Endothelial cell of umbilical vein (primary cell): ENCODE data around the gene LRRN4CL. TPM values are rescaled to one million over a fixed set of nuclear protein-coding genes. Genes with fewer than 3 reads are reported as not detected.

Experiments used
- BruUV-seq: library from RNA; stranded (reverse); fragments of 400-500 nt; replicated peaks from 2 replicates; lab custom pipeline; 2021; lab: Mats Ljungman, UMichigan
- CTCF ChIA-PET: fragments of 300-600, 350-600 bp; sonication (Branson Sonifier 250); formaldehyde crosslinking; loops from one replicate; lab custom pipeline; 2021; ENCODE audit warnings: antibody characterized with exemption, inconsistent platforms; lab: Charles Lee
- POLR2A ChIA-PET: fragments of 300-600, 350-600 bp; sonication (Branson Sonifier 250); formaldehyde crosslinking; loops from one replicate; lab custom pipeline; 2021; ENCODE audit warnings: antibody characterized with exemption, inconsistent platforms; lab: Charles Lee
- DNase-seq: peaks from one replicate; pipeline ENCODE4 v3.0.0-alpha.2; 2011; ENCODE audit warnings: low read depth, low spot score
- FAIRE-seq: peaks from 2 replicates; lab custom pipeline; 2011; peaks lifted over from hg19 to GRCh38; lab: Jason Lieb, UNC
- H2AFZ ChIP-seq: 2 replicates; pipeline ENCODE4 v1.6.0; 2012; ENCODE audit warnings: low read depth, low read length, control low read depth, inconsistent platforms
- H3K27ac ChIP-seq: 2 replicates; pipeline ENCODE4 v1.5.1; 2011; ENCODE audit warnings: low read depth, mild to moderate bottlenecking, control low read depth, low read length, moderate library complexity; ENCODE audit not compliant: insufficient read depth
- H3K27me3 ChIP-seq, 2 experiments: 2 replicates each; pipeline versions ENCODE4 v1.6.0 to v1.6.1; 2011; ENCODE audit warnings: low read length in 2 of 2, mixed read lengths in 1 of 2; ENCODE audit not compliant: control insufficient read depth in 2 of 2, insufficient read depth in 2 of 2
- H3K36me3 ChIP-seq, 2 experiments: 2 replicates in 1 of 2; 3 replicates in 1 of 2; pipeline ENCODE4 v1.5.1; 2011; ENCODE audit warnings: low read length in 2 of 2, mild to moderate bottlenecking in 1 of 2, moderate library complexity in 1 of 2; ENCODE audit not compliant: control insufficient read depth in 2 of 2, insufficient read depth in 2 of 2; ENCODE audit errors: extremely low read depth in 1 of 2
- H3K4me1 ChIP-seq: 3 replicates; pipeline ENCODE4 v1.5.1; 2011; ENCODE audit warnings: mild to moderate bottlenecking, low read length; ENCODE audit not compliant: control insufficient read depth, insufficient read depth; ENCODE audit errors: extremely low read depth
- H3K4me2 ChIP-seq: 2 replicates; pipeline ENCODE4 v1.6.1; 2011; ENCODE audit warnings: low read length, control low read depth, mixed read lengths; ENCODE audit not compliant: insufficient read depth
- H3K4me3 ChIP-seq, 3 experiments: fragments of 200-600 bp in 1 of 3; sonication (generic), shearing (Covaris generic) in 1 of 3; replicated peaks in 1 of 3; 2 replicates each; pipeline ENCODE4 v1.5.1; 2011 to 2016; ENCODE audit warnings: control low read depth in 3 of 3, low read length in 3 of 3, mild to moderate bottlenecking in 2 of 3, inconsistent platforms in 1 of 3, low read depth in 1 of 3, moderate library complexity in 1 of 3; ENCODE audit not compliant: insufficient read depth in 1 of 3
- H3K79me2 ChIP-seq: 2 replicates; pipeline ENCODE4 v1.6.0; 2012; ENCODE audit warnings: low read length, inconsistent platforms; ENCODE audit not compliant: control insufficient read depth, insufficient read depth
- H3K9ac ChIP-seq: replicated peaks from 2 replicates; pipeline ENCODE3; 2011; ENCODE audit warnings: low read length, control low read depth; ENCODE audit not compliant: insufficient read depth; ENCODE audit errors: extremely low read depth
- H3K9me1 ChIP-seq: replicated peaks from 3 replicates; pipeline ENCODE4 v1.6.0; 2011; ENCODE audit warnings: mild to moderate bottlenecking, low read length; ENCODE audit not compliant: control insufficient read depth, insufficient read depth; ENCODE audit errors: extremely low read depth
- H3K9me3 ChIP-seq: replicated peaks from 2 replicates; pipeline ENCODE4 v1.5.1; 2012; ENCODE audit warnings: low read length, inconsistent platforms; ENCODE audit not compliant: control insufficient read depth, insufficient read depth
- H4K20me1 ChIP-seq: replicated peaks from 2 replicates; pipeline ENCODE3; 2011; ENCODE audit warnings: mild to moderate bottlenecking, low read length; ENCODE audit not compliant: control insufficient read depth, insufficient read depth; ENCODE audit errors: extremely low read depth
- EZH2 ChIP-seq: IDR thresholded peaks from 2 replicates; pipeline ENCODE4 v1.6.1; 2012; ENCODE audit warnings: borderline replicate concordance, low read depth, mild to moderate bottlenecking, moderate library complexity, low read length, inconsistent platforms; ENCODE audit not compliant: severe bottlenecking
- FOS ChIP-seq: IDR thresholded peaks from 2 replicates; pipeline ENCODE4 v1.6.1; 2011; ENCODE audit warnings: mild to moderate bottlenecking, low read length, moderate library complexity, borderline replicate concordance; ENCODE audit not compliant: insufficient read depth
- GATA2 ChIP-seq: IDR thresholded peaks from 2 replicates; pipeline ENCODE4 v1.7.0; 2011; ENCODE audit warnings: low read depth, mild to moderate bottlenecking, moderate library complexity, mixed read lengths, low read length; ENCODE audit not compliant: insufficient read length, insufficient read depth
- JUN ChIP-seq: IDR thresholded peaks from 2 replicates; pipeline ENCODE4 v1.6.1; 2011; ENCODE audit warnings: borderline replicate concordance, low read depth; ENCODE audit not compliant: insufficient read length, insufficient read depth
- MYC ChIP-seq: IDR thresholded peaks from one replicate; pipeline ENCODE4 v1.6.1; 2011; ENCODE audit warnings: mild to moderate bottlenecking, low read depth, low read length
- POLR2A ChIP-seq: IDR thresholded peaks from 2 replicates; pipeline ENCODE4 v1.6.1; 2012; ENCODE audit warnings: low read depth, mild to moderate bottlenecking, control low read depth, low read length
- POLR2AphosphoS5 ChIP-seq: IDR thresholded peaks from 2 replicates; pipeline ENCODE4 v1.6.1; 2012; ENCODE audit warnings: low read depth, mild to moderate bottlenecking, control low read depth, low read length, moderate library complexity; ENCODE audit not compliant: insufficient read depth
- dilution Hi-C: fragments of 300-500 bp; cut with MboI; formaldehyde crosslinking; loops from one replicate; pipeline ENCODE4 v1.15.0; 2019; ENCODE audit warnings: low sequenced_read_pairs; ENCODE audit not compliant: extremely low pct_ligation_motif_present
- intact Hi-C: fragments of 100-400 bp; cut with micrococcal nuclease; formaldehyde crosslinking; loops from one replicate; pipeline ENCODE4 v1.10.0; 2022
- polyA plus RNA-seq, 4 experiments: library from polyadenylated mRNA; depleted of rRNA in 3 of 4; stranded (reverse) in 3 of 4; unstranded in 1 of 4; fragments of >200 nt; gene quantifications; 2 replicates each; pipeline versions ENCODE4 v1.2.1 to v1.2.3, GENCODE V29; 2011 to 2012; ENCODE audit warnings: missing spikeins in 1 of 4
- total RNA-seq: library from RNA; stranded (reverse); gene quantifications from 2 replicates; pipeline ENCODE4 v1.2.3, GENCODE V29; 2021
- TF ChIP-seq, protein P1 (sequence below): IDR thresholded peaks from 2 replicates; pipeline ENCODE4 v1.6.1; 2011; ENCODE audit not compliant: insufficient read depth, insufficient read length
- TF ChIP-seq, protein P2 (sequence below), 2 donors: IDR thresholded peaks; 1 replicate in 1 of 2; 2 replicates in 1 of 2; pipeline ENCODE4 v1.5.1; 2011; ENCODE audit warnings: low read length in 2 of 2, mild to moderate bottlenecking in 2 of 2, moderate library complexity in 2 of 2, control low read depth in 1 of 2, inconsistent platforms in 1 of 2, low read depth in 1 of 2; ENCODE audit not compliant: insufficient read depth in 1 of 2; ENCODE audit errors: extremely low read depth in 1 of 2

Gene LRRN4CL
- total and polyA plus RNA-seq, 2 donors (not counting 3 experiments of a cell fraction or from before 2014, with no cell fraction given): 0.20 TPM; not detected in 1

DNA sequence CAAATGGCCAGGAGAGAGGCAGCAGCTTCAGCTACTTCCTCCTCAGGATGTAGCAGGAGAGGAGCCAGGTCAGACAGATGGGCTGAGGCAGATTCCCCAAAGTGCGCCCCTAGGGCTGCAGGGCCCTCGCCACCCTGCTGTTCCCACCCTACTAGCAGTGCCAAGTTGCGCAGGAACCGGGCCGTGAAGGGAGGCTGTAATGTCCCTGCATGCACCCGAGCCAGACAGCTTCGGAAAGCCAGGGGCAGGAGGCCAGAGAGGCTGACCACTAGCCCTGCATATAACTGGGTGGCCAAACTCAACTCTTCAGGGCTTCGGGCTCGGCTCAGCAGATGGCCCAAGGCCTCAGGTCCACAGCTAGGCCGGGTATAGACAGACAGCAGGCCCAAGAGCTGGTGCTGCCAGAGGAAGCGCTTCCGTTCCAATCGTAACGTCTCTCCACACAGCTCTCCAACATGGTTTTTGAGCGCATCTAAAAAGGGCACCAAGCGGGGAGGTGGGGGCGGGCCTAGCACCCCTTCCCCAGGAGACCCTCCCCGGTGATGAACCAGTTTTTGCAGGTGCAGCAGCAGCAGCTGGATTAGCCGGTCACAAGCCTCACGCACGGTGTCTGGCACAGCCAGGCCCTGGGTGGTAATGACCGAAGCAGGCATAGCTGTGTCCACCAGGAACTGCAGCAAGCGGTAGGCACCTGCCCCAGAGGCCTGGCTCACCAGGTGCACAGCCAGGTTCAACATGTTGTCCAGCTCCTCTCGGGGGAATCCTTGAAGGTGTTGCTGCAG lies 41.0 kb downstream of the LRRN4CL start:
- FAIRE-seq (no peak), DNase-seq (no peak)
- Histone ChIP-seq H3K36me3 (peaks cover 11 to 25% of the 10 kb centered on the region in 2 experiments), H3K4me1 (peaks cover 13% of the 10 kb centered on the region), H4K20me1 (no peaks in the 10 kb centered on the region), H3K4me3 (no peak overlapping the region), H3K27ac (no peak overlapping the region), H3K79me2 (peaks cover 46% of the 10 kb centered on the region), H3K27me3 (no peaks in the 10 kb centered on the region), H3K4me2 (no peak overlapping the region), H3K9me1 (no peaks in the 10 kb centered on the region), H3K9ac (no peak overlapping the region), H3K9me3 (no peaks in the 10 kb centered on the region), H2AFZ (no peak overlapping the region)
- BruUV-seq: no TSS peak
- no peak for TF ChIP-seq EZH2
- TF ChIP-seq GATA2: no peak
- no peak for TF ChIP-seq JUN
- no peak for TF ChIP-seq POLR2A
- no peak for TF ChIP-seq POLR2AphosphoS5
- ChIA-PET CTCF (interaction anchor here (0.8 to 1.9 kb wide), 3 partner anchors 46 to 224 kb away, joined by 3 to 4 read pairs (median 4); partner anchors contain the start of gene TUT1), POLR2A (interaction anchor here (0.5 to 2.5 kb wide), 4 partner anchors 17 to 193 kb away, joined by 3 to 13 read pairs (median 6); partner anchors contain the start of genes C11orf98 and CSKMT)
- dilution Hi-C loops (no loop called here), intact Hi-C loops (no loop called here)

DNA sequence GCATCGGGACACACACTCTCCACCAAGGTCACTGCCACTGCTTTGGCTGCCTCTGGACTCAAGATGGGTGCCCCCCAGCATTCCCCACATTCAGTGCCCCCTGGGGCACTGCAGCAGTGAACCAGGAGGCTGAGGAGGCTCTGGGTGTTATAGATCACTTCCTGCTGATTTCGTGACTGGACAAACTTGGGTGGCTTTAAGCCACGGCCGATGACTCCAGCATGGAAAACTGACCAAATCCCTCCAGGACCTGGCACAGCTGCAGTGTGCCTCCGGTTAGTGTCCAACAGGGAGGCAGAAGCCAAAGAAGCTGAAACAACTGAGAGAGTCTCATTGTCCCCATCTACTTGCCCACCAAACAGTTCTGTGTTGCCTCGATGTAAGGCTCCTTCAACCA lies 41.7 kb downstream of the LRRN4CL start:
- intact Hi-C loops (no loop called here), dilution Hi-C loops (no loop called here)
- no peak overlapping the region for H3K4me2 ChIP-seq
- no peak overlapping the region for H3K9ac ChIP-seq
- FAIRE-seq: no peak
- DNase-seq: no peak
- no peaks in the 10 kb centered on the region for H4K20me1 ChIP-seq
- no TSS peak for BruUV-seq
- peaks cover 13% of the 10 kb centered on the region for H3K4me1 ChIP-seq
- no peak overlapping the region for H3K4me3 ChIP-seq
- H3K9me1 ChIP-seq: no peaks in the 10 kb centered on the region
- H3K79me2 ChIP-seq: peaks cover 49% of the 10 kb centered on the region
- ChIA-PET CTCF (interaction anchor here (0.8 kb wide), 1 partner anchor 223 kb away, joined by 3 read pairs; no protein-coding TSS in a partner anchor), POLR2A (interaction anchor here (2.5 kb wide), 1 partner anchor 18 kb away, joined by 13 read pairs; the partner anchor contains the start of genes C11orf98 and CSKMT)
- no peak overlapping the region for H3K27ac ChIP-seq
- H3K9me3 ChIP-seq: no peaks in the 10 kb centered on the region
- no peaks in the 10 kb centered on the region for H3K27me3 ChIP-seq
- peaks cover 15 to 25% of the 10 kb centered on the region in 2 experiments for H3K36me3 ChIP-seq
- TF ChIP-seq, protein P1, sequence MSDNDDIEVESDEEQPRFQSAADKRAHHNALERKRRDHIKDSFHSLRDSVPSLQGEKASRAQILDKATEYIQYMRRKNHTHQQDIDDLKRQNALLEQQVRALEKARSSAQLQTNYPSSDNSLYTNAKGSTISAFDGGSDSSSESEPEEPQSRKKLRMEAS: no peak
- TF ChIP-seq MYC: no peak
- TF ChIP-seq POLR2A: no peak
- TF ChIP-seq, protein P2, sequence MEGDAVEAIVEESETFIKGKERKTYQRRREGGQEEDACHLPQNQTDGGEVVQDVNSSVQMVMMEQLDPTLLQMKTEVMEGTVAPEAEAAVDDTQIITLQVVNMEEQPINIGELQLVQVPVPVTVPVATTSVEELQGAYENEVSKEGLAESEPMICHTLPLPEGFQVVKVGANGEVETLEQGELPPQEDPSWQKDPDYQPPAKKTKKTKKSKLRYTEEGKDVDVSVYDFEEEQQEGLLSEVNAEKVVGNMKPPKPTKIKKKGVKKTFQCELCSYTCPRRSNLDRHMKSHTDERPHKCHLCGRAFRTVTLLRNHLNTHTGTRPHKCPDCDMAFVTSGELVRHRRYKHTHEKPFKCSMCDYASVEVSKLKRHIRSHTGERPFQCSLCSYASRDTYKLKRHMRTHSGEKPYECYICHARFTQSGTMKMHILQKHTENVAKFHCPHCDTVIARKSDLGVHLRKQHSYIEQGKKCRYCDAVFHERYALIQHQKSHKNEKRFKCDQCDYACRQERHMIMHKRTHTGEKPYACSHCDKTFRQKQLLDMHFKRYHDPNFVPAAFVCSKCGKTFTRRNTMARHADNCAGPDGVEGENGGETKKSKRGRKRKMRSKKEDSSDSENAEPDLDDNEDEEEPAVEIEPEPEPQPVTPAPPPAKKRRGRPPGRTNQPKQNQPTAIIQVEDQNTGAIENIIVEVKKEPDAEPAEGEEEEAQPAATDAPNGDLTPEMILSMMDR (IDR thresholded peaks at IDR 0.05; ENCODE audit: extremely low read depth in 1 of 2, insufficient read depth in 1 of 2, low read depth in 1 of 2, low read length in 2 of 2): no peak
- no peak for TF ChIP-seq FOS
- no peak for TF ChIP-seq POLR2AphosphoS5
- no peak for TF ChIP-seq JUN
- TF ChIP-seq EZH2: no peak
- no peak for TF ChIP-seq GATA2
- no peak overlapping the region for H2AFZ ChIP-seq
